H9 (cell line): ENCODE data around the gene TELO2. TPM values are rescaled to one million over a fixed set of nuclear protein-coding genes. Genes with fewer than 3 reads are reported as not detected.

Experiments used
- DNase-seq: peaks from one replicate; pipeline ENCODE4 v3.0.0-alpha.2; 2017
- H2AFZ ChIP-seq: one replicate; pipeline ENCODE4 v1.6.1; 2013; ENCODE audit warnings: mild to moderate bottlenecking, low read length, control low read depth, moderate library complexity
- H2AK5ac ChIP-seq: 2 replicates; pipeline ENCODE4 v1.6.1; 2013; ENCODE audit warnings: low read length, control low read depth, mixed read lengths; ENCODE audit not compliant: insufficient read length
- H2BK120ac ChIP-seq: one replicate; pipeline ENCODE4 v1.6.1; 2013; ENCODE audit warnings: low read depth, mild to moderate bottlenecking, low read length, control low read depth, inconsistent platforms; ENCODE audit not compliant: poor library complexity, severe bottlenecking
- H2BK12ac ChIP-seq: 2 replicates; pipeline ENCODE4 v1.6.1; 2013; ENCODE audit warnings: low read length, control low read depth, mixed read lengths, low read depth; ENCODE audit not compliant: insufficient read length
- H2BK15ac ChIP-seq: 2 replicates; pipeline ENCODE4 v1.6.1; 2013; ENCODE audit warnings: low read depth, low read length, control low read depth
- H2BK20ac ChIP-seq: one replicate; pipeline ENCODE4 v1.6.1; 2013; ENCODE audit warnings: low read depth, mild to moderate bottlenecking, low read length, control low read depth, inconsistent platforms; ENCODE audit not compliant: poor library complexity, severe bottlenecking
- H2BK5ac ChIP-seq: 2 replicates; pipeline ENCODE4 v1.6.1; 2013; ENCODE audit warnings: low read length, control low read depth, mixed read lengths; ENCODE audit not compliant: insufficient read length
- H3K14ac ChIP-seq: 2 replicates; pipeline ENCODE4 v1.6.1; 2013; ENCODE audit warnings: low read length, control low read depth; ENCODE audit not compliant: insufficient read depth
- H3K18ac ChIP-seq: 2 replicates; pipeline ENCODE4 v1.6.1; 2013; ENCODE audit warnings: low read depth, mild to moderate bottlenecking, mixed read lengths, low read length, control low read depth; ENCODE audit not compliant: insufficient read length
- H3K23ac ChIP-seq: 2 replicates; pipeline ENCODE4 v1.6.1; 2013; ENCODE audit warnings: low read length, control low read depth, mixed read lengths, low read depth; ENCODE audit not compliant: insufficient read length
- H3K23me2 ChIP-seq: 2 replicates; pipeline ENCODE4 v1.6.1; 2013; ENCODE audit warnings: low read depth, mild to moderate bottlenecking, mixed read lengths, low read length, control low read depth; ENCODE audit not compliant: insufficient read length, poor library complexity, severe bottlenecking
- H3K27ac ChIP-seq: 2 replicates; pipeline ENCODE4 v1.5.1; 2013; ENCODE audit warnings: low read length, control low read depth, mixed read lengths, low read depth; ENCODE audit not compliant: insufficient read length
- H3K27me3 ChIP-seq: 2 replicates; pipeline ENCODE4 v1.6.1; 2013; ENCODE audit warnings: low read length, control low read depth, inconsistent platforms; ENCODE audit not compliant: insufficient read depth
- H3K4ac ChIP-seq: 2 replicates; pipeline ENCODE4 v1.6.1; 2013; ENCODE audit warnings: low read depth, mild to moderate bottlenecking, control low read depth, inconsistent platforms, low read length, moderate library complexity
- H3K4me1 ChIP-seq: 2 replicates; pipeline ENCODE4 v1.6.1; 2013; ENCODE audit warnings: low read length, control low read depth, inconsistent platforms; ENCODE audit not compliant: insufficient read depth
- H3K4me2 ChIP-seq: 2 replicates; pipeline ENCODE4 v1.6.1; 2013; ENCODE audit warnings: low read length, control low read depth, mixed read lengths; ENCODE audit not compliant: insufficient read length, insufficient read depth
- H3K56ac ChIP-seq: 2 replicates; pipeline ENCODE4 v1.6.1; 2013; ENCODE audit warnings: low read depth, mild to moderate bottlenecking, mixed read lengths, low read length, control low read depth; ENCODE audit not compliant: insufficient read length
- H3K79me1 ChIP-seq: 2 replicates; pipeline ENCODE4 v1.6.1; 2013; ENCODE audit warnings: low read depth, mild to moderate bottlenecking, moderate library complexity, low read length, control low read depth, inconsistent platforms; ENCODE audit not compliant: insufficient read depth, poor library complexity, severe bottlenecking
- H3K79me2 ChIP-seq: 2 replicates; pipeline ENCODE4 v1.6.1; 2013; ENCODE audit warnings: low read length, control low read depth, inconsistent platforms; ENCODE audit not compliant: insufficient read depth
- H3K9ac ChIP-seq: 2 replicates; pipeline ENCODE4 v1.6.1; 2013; ENCODE audit warnings: low read length, control low read depth, mixed read lengths; ENCODE audit not compliant: insufficient read length; ENCODE audit errors: extremely low read depth
- H3K9me3 ChIP-seq: one replicate; pipeline ENCODE4 v1.6.1; 2013; ENCODE audit warnings: low read depth, low read length, inconsistent platforms; ENCODE audit not compliant: control insufficient read depth
- H3T11ph ChIP-seq: one replicate; pipeline ENCODE4 v1.6.1; 2013; ENCODE audit warnings: mild to moderate bottlenecking, low read length, control low read depth, inconsistent platforms
- H4K20me1 ChIP-seq: one replicate; pipeline ENCODE4 v1.6.1; 2013; ENCODE audit not compliant: control insufficient read depth, insufficient read length, insufficient read depth
- H4K5ac ChIP-seq: 2 replicates; pipeline ENCODE4 v1.6.1; 2013; ENCODE audit warnings: low read depth, mild to moderate bottlenecking, mixed read lengths, low read length, control low read depth; ENCODE audit not compliant: insufficient read length
- H4K8ac ChIP-seq: replicated peaks from 2 replicates; pipeline ENCODE4 v1.6.1; 2013; ENCODE audit warnings: low read length, control low read depth, mixed read lengths, low read depth; ENCODE audit not compliant: insufficient read length
- H4K91ac ChIP-seq: 2 replicates; pipeline ENCODE4 v1.6.1; 2013; ENCODE audit warnings: low read depth, mild to moderate bottlenecking, moderate library complexity, mixed read lengths, low read length, control low read depth; ENCODE audit not compliant: insufficient read length
- H3K27ac Mint-ChIP-seq, 3 experiments: 2 replicates in 2 of 3; 3 replicates in 1 of 3; pipeline ENCODE4 v1.8.0; 2020 to 2021; ENCODE audit warnings: mixed read lengths in 3 of 3, mild to moderate bottlenecking in 1 of 3, moderate library complexity in 1 of 3
- H3K27me3 Mint-ChIP-seq: 2 replicates; pipeline ENCODE4 v1.8.0; 2021; ENCODE audit warnings: low read depth, mild to moderate bottlenecking, moderate library complexity, mixed read lengths
- H3K36me3 Mint-ChIP-seq, 3 experiments: 2 replicates in 2 of 3; 3 replicates in 1 of 3; pipeline ENCODE4 v1.8.0; 2020 to 2021; ENCODE audit warnings: low read depth in 3 of 3, mixed read lengths in 3 of 3; ENCODE audit not compliant: insufficient read depth in 1 of 3
- H3K4me1 Mint-ChIP-seq, 2 experiments: 2 replicates each; pipeline ENCODE4 v1.8.0; 2020; ENCODE audit warnings: mixed read lengths in 2 of 2
- H3K4me3 Mint-ChIP-seq, 2 experiments: 2 replicates in 1 of 2; 3 replicates in 1 of 2; pipeline ENCODE4 v1.8.0; 2020 to 2021; ENCODE audit warnings: mild to moderate bottlenecking in 2 of 2, mixed read lengths in 2 of 2, moderate library complexity in 1 of 2
- H3K9me3 Mint-ChIP-seq, 2 experiments: 2 replicates in 1 of 2; 3 replicates in 1 of 2; pipeline ENCODE4 v1.8.0; 2020; ENCODE audit warnings: mild to moderate bottlenecking in 2 of 2, mixed read lengths in 2 of 2, moderate library complexity in 1 of 2
- CTCF ChIP-seq: fragments of 200-600 bp; sonication (generic); conservative IDR thresholded peaks from 3 replicates; pipeline ENCODE4 v1.8.0; 2021; ENCODE audit warnings: antibody characterized with exemption, mild to moderate bottlenecking
- WGBS: extraction: QIAGEN DNeasy Blood & Tissue Kit; methylation state at CpG from one replicate; pipeline ENCODE4 v1.1.7; 2013; ENCODE audit warnings: missing lambda C conversion rate, low lambda C conversion rate, mixed read lengths; ENCODE audit not compliant: insufficient read length; ENCODE audit errors: extremely low coverage; 5-methylcytosine and 5-hydroxymethylcytosine counted together
- total RNA-seq: library from RNA; stranded (reverse); gene quantifications from 2 replicates; pipeline ENCODE4 v1.2.1, GENCODE V29; 2021

Gene TELO2
- total RNA-seq, 1 experiment from 2014 or later, result 98.9 TPM

GRCh38 chr16:1487395-1488053, 5.6 kb upstream of the TELO2 start:
- no peaks in the 10 kb centered on the region for H3K9me3 Mint-ChIP-seq

More at GRCh38 chr16:1487395-1488053, 5.6 kb upstream of the TELO2 start:
- Histone ChIP-seq H3K4me1 (no peaks in the 10 kb centered on the region; the same call in 1 of the 2 replicates), H3K14ac (no peak overlapping the region; the same call in 1 of the 2 replicates), H2AK5ac (no peak overlapping the region), H2BK5ac (no peak overlapping the region), H2AFZ (no peak overlapping the region), H3T11ph (no peak overlapping the region), H3K27ac (no peak overlapping the region), H3K79me1 (no peaks in the 10 kb centered on the region), H4K20me1 (no peaks in the 10 kb centered on the region), H2BK20ac (no peak overlapping the region), H3K23ac (no peak overlapping the region), H2BK15ac (no peak overlapping the region), H4K8ac (no peak overlapping the region), H3K4ac (no peak overlapping the region), H3K9ac (no peak overlapping the region), H3K18ac (no peak overlapping the region), H4K5ac (no peak overlapping the region), H4K91ac (no peak overlapping the region), H3K23me2 (peaks cover under 1% of the 10 kb centered on the region), H3K56ac (no peak overlapping the region), H3K79me2 (no peaks in the 10 kb centered on the region), H3K4me2 (no peak overlapping the region), H3K27me3 (no peaks in the 10 kb centered on the region), H2BK12ac (no peak overlapping the region), H3K9me3 (no peaks in the 10 kb centered on the region), H2BK120ac (no peak overlapping the region)
- H3K27ac Mint-ChIP-seq, result no peak overlapping the region
- peaks cover 34% of the 10 kb centered on the region for H3K27me3 Mint-ChIP-seq
- TF ChIP-seq CTCF, result no peak
- H3K4me3 Mint-ChIP-seq, result no peak overlapping the region
- DNase-seq, result no peak
- WGBS, result no CpG with 5 or more reads among the region's 39 CpGs
- no peaks in the 10 kb centered on the region for H3K36me3 Mint-ChIP-seq
- peaks cover 2 to 3% of the 10 kb centered on the region in 2 experiments for H3K4me1 Mint-ChIP-seq
